H1 (cell line): ENCODE measurements around the gene LMX1A. TPM values are rescaled to one million over a fixed set of nuclear protein-coding genes. Genes with fewer than 3 reads are reported as not detected.

Experiments
- CTCF ChIA-PET: fragments of 300-600 bp; sonication (Branson Sonifier 250); formaldehyde crosslinking; loops from one replicate; lab custom pipeline; 2021; ENCODE audit not compliant: partially characterized antibody; lab: Charles Lee
- POLR2A ChIA-PET: fragments of 300-600 bp; sonication (Branson Sonifier 250); formaldehyde crosslinking; loops from one replicate; lab custom pipeline; 2021; ENCODE audit warnings: inconsistent platforms; ENCODE audit not compliant: partially characterized antibody; lab: Charles Lee
- DNase-seq, 2 experiments: peaks; one replicate each; pipeline versions ENCODE4 v3.0.0 to v3.0.0-alpha.2; 2010 to 2022; ENCODE audit warnings: low spot score in 2 of 2, low read depth in 1 of 2, mixed read lengths in 1 of 2
- FAIRE-seq: peaks from 2 replicates; lab custom pipeline; 2011; peaks lifted over from hg19 to GRCh38; lab: Jason Lieb, UNC
- H2AFZ ChIP-seq: 2 replicates; pipeline ENCODE4 v1.8.1; 2012; ENCODE audit warnings: low read length, inconsistent platforms
- H2AK5ac ChIP-seq: 2 replicates; pipeline ENCODE4 v1.6.1; 2013; ENCODE audit warnings: low read depth, low read length
- H2BK120ac ChIP-seq: replicated peaks from 2 replicates; pipeline ENCODE3; 2013; ENCODE audit warnings: low read depth, low read length, inconsistent platforms
- H2BK12ac ChIP-seq: 2 replicates; pipeline ENCODE4 v1.6.1; 2013; ENCODE audit warnings: low read depth, low read length
- H2BK15ac ChIP-seq: 2 replicates; pipeline ENCODE4 v1.6.1; 2013; ENCODE audit warnings: low read length
- H2BK20ac ChIP-seq: 2 replicates; pipeline ENCODE4 v1.6.1; 2013; ENCODE audit warnings: low read length
- H2BK5ac ChIP-seq: 2 replicates; pipeline ENCODE4 v1.6.1; 2013; ENCODE audit warnings: low read depth, low read length
- H3K14ac ChIP-seq: 2 replicates; pipeline ENCODE4 v1.6.1; 2013; ENCODE audit warnings: inconsistent platforms; ENCODE audit not compliant: insufficient read length
- H3K18ac ChIP-seq: 2 replicates; pipeline ENCODE4 v1.6.1; 2013; ENCODE audit warnings: low read length; ENCODE audit errors: extremely low read depth
- H3K23ac ChIP-seq: 2 replicates; pipeline ENCODE4 v1.6.1; 2013; ENCODE audit warnings: inconsistent platforms; ENCODE audit not compliant: insufficient read length
- H3K23me2 ChIP-seq: 2 replicates; pipeline ENCODE4 v1.6.1; 2013; ENCODE audit warnings: low read depth, low read length
- H3K27ac ChIP-seq: 2 replicates; pipeline ENCODE4 v1.6.1; 2011; ENCODE audit warnings: low read depth, low read length, inconsistent platforms
- H3K27me3 ChIP-seq, 4 experiments: replicated peaks in 1 of 4; 1 replicate in 1 of 4; 2 replicates in 3 of 4; pipeline versions ENCODE4 v1.6.1 to v1.8.1; 2011 to 2013; ENCODE audit warnings: low read length in 3 of 4, mild to moderate bottlenecking in 3 of 4, inconsistent platforms in 2 of 4, mixed read lengths in 2 of 4, moderate library complexity in 1 of 4; ENCODE audit not compliant: control insufficient read depth in 3 of 4, insufficient read depth in 3 of 4; ENCODE audit errors: extremely low read depth in 1 of 4
- H3K36me3 ChIP-seq, 4 experiments: 2 replicates each; pipeline versions ENCODE4 v1.6.1 to v1.8.1; 2011 to 2013; ENCODE audit warnings: mild to moderate bottlenecking in 4 of 4, low read length in 3 of 4, moderate library complexity in 2 of 4, control low read depth in 1 of 4, inconsistent platforms in 1 of 4; ENCODE audit not compliant: insufficient read depth in 4 of 4, control insufficient read depth in 2 of 4
- H3K4ac ChIP-seq: replicated peaks from 2 replicates; pipeline ENCODE3; 2013; ENCODE audit warnings: low read length, low read depth, mixed read lengths, inconsistent platforms; ENCODE audit not compliant: insufficient read length
- H3K4me1 ChIP-seq, 4 experiments: replicated peaks in 1 of 4; 1 replicate in 1 of 4; 2 replicates in 3 of 4; pipeline versions ENCODE4 v1.6.1 to v1.8.1; 2011 to 2013; ENCODE audit warnings: low read length in 3 of 4, inconsistent platforms in 2 of 4, mixed read lengths in 1 of 4; ENCODE audit not compliant: insufficient read depth in 4 of 4, control insufficient read depth in 3 of 4
- H3K4me2 ChIP-seq, 2 experiments: 2 replicates each; pipeline versions ENCODE4 v1.6.1 to v1.8.1; 2011 to 2013; ENCODE audit warnings: low read depth in 2 of 2, low read length in 2 of 2, control low read depth in 1 of 2, inconsistent platforms in 1 of 2, mild to moderate bottlenecking in 1 of 2; ENCODE audit not compliant: insufficient read depth in 1 of 2
- H3K4me3 ChIP-seq, 4 experiments: fragments of 200-600, 300-600 bp in 1 of 4; sonication (generic), shearing (Covaris generic), sonication (Bioruptor Twin) in 1 of 4; 2 replicates each; pipeline versions ENCODE4 v1.5.1 to v1.8.1; 2011 to 2016; ENCODE audit warnings: low read length in 4 of 4, low read depth in 3 of 4, control low read depth in 2 of 4, inconsistent platforms in 2 of 4, mild to moderate bottlenecking in 2 of 4, mixed read lengths in 1 of 4, moderate library complexity in 1 of 4; ENCODE audit not compliant: insufficient read depth in 2 of 4; ENCODE audit errors: extremely low read depth in 1 of 4
- H3K56ac ChIP-seq: replicated peaks from 2 replicates; pipeline ENCODE3; 2013; ENCODE audit warnings: low read depth, mild to moderate bottlenecking, mixed read lengths, low read length, inconsistent platforms; ENCODE audit not compliant: insufficient read length
- H3K79me1 ChIP-seq: 2 replicates; pipeline ENCODE4 v1.6.1; 2013; ENCODE audit warnings: low read depth, low read length, control low read depth
- H3K79me2 ChIP-seq, 2 experiments: 2 replicates each; pipeline versions ENCODE4 v1.6.1 to v1.8.1; 2012 to 2013; ENCODE audit warnings: low read length in 2 of 2, mild to moderate bottlenecking in 2 of 2, inconsistent platforms in 1 of 2; ENCODE audit not compliant: insufficient read depth in 2 of 2, control insufficient read depth in 1 of 2
- H3K9ac ChIP-seq, 4 experiments: replicated peaks in 1 of 4; 1 replicate in 1 of 4; 2 replicates in 3 of 4; pipeline versions ENCODE4 v1.6.1 to v1.8.1; 2011 to 2013; ENCODE audit warnings: low read depth in 3 of 4, low read length in 3 of 4, control low read depth in 2 of 4, mild to moderate bottlenecking in 2 of 4, moderate library complexity in 2 of 4, inconsistent platforms in 1 of 4; ENCODE audit errors: extremely low read depth in 1 of 4
- H3K9me3 ChIP-seq, 2 experiments: 2 replicates each; pipeline versions ENCODE4 v1.6.1 to v1.8.1; 2012 to 2013; ENCODE audit warnings: mild to moderate bottlenecking in 2 of 2, moderate library complexity in 2 of 2, control low read depth in 1 of 2, inconsistent platforms in 1 of 2, low read depth in 1 of 2, low read length in 1 of 2, mixed read lengths in 1 of 2; ENCODE audit not compliant: insufficient read depth in 2 of 2
- H4K20me1 ChIP-seq, 2 experiments: replicated peaks in 1 of 2; 2 replicates each; pipeline versions ENCODE3 to v1.8.1; 2011 to 2013; ENCODE audit warnings: inconsistent platforms in 2 of 2, low read length in 2 of 2, mild to moderate bottlenecking in 1 of 2; ENCODE audit not compliant: insufficient read depth in 2 of 2, control insufficient read depth in 1 of 2
- H4K5ac ChIP-seq: 2 replicates; pipeline ENCODE4 v1.6.1; 2013; ENCODE audit warnings: low read length, low read depth, mixed read lengths, inconsistent platforms; ENCODE audit not compliant: insufficient read length
- H4K8ac ChIP-seq: 2 replicates; pipeline ENCODE4 v1.8.0; 2013; ENCODE audit warnings: mild to moderate bottlenecking, moderate library complexity, low read length, inconsistent platforms; ENCODE audit not compliant: insufficient read depth; ENCODE audit errors: extremely low read depth
- H4K91ac ChIP-seq: replicated peaks from 2 replicates; pipeline ENCODE3; 2013; ENCODE audit warnings: low read length, mixed read lengths, inconsistent platforms; ENCODE audit not compliant: insufficient read length
- CTBP2 ChIP-seq: IDR thresholded peaks from 2 replicates; pipeline ENCODE4 v1.7.0; 2011; ENCODE audit warnings: borderline replicate concordance, mild to moderate bottlenecking, moderate library complexity, mixed read lengths, low read length; ENCODE audit not compliant: insufficient read depth, insufficient read length
- E2F6 ChIP-seq: IDR thresholded peaks from 2 replicates; pipeline ENCODE4 v1.6.1; 2012; ENCODE audit warnings: inconsistent platforms
- GABPA ChIP-seq: IDR thresholded peaks from 2 replicates; pipeline ENCODE4 v1.6.1; 2011; ENCODE audit warnings: mild to moderate bottlenecking, low read length, moderate library complexity, borderline replicate concordance; ENCODE audit not compliant: insufficient read depth
- JUND ChIP-seq: IDR thresholded peaks from 2 replicates; pipeline ENCODE4 v1.6.1; 2011; ENCODE audit warnings: mild to moderate bottlenecking, improper control_type of control experiment, low read length
- KDM4A ChIP-seq: IDR thresholded peaks from one replicate; pipeline ENCODE4 v1.7.1; 2012; ENCODE audit warnings: low read depth, mild to moderate bottlenecking, moderate library complexity, low read length, inconsistent platforms; ENCODE audit not compliant: severe bottlenecking
- SAP30 ChIP-seq: fragments of 300-600 bp; sonication (generic); IDR thresholded peaks from 2 replicates; pipeline ENCODE4 v1.7.1; 2012; ENCODE audit warnings: low read length, moderate library complexity, mild to moderate bottlenecking, inconsistent platforms; ENCODE audit not compliant: insufficient read depth, insufficient replicate concordance
- SIN3A ChIP-seq, 2 experiments: IDR thresholded peaks in 1 of 2; conservative IDR thresholded peaks in 1 of 2; 2 replicates each; pipeline ENCODE4 v1.6.1; 2011 to 2012; ENCODE audit warnings: low read length in 2 of 2, improper control_type of control experiment in 1 of 2, low read depth in 1 of 2, mild to moderate bottlenecking in 1 of 2
- SIRT6 ChIP-seq: IDR thresholded peaks from one replicate; pipeline ENCODE4 v1.7.1; 2012; ENCODE audit warnings: low read length, inconsistent platforms
- SP2 ChIP-seq: IDR thresholded peaks from 2 replicates; pipeline ENCODE4 v1.6.1; 2012; ENCODE audit warnings: mild to moderate bottlenecking, low read length, inconsistent platforms
- SP4 ChIP-seq: IDR thresholded peaks from 2 replicates; pipeline ENCODE4 v1.6.1; 2012; ENCODE audit warnings: low read length, inconsistent platforms
- TAF1 ChIP-seq: IDR thresholded peaks from 2 replicates; pipeline ENCODE4 v1.6.1; 2011; ENCODE audit warnings: mild to moderate bottlenecking, low read depth, low read length
- TBP ChIP-seq: IDR thresholded peaks from 2 replicates; pipeline ENCODE4 v1.6.1; 2011; ENCODE audit warnings: low read depth, low read length, improper control_type of control experiment
- YY1 ChIP-seq: IDR thresholded peaks from 2 replicates; pipeline ENCODE4 v1.6.1; 2011; ENCODE audit warnings: low read depth, mild to moderate bottlenecking, low read length
- WGBS, 2 experiments: shearing (Covaris generic) in 1 of 2; methylation state at CpG; one replicate each; pipeline versions ENCODE4 v1.1.6 to v1.1.7; 2013 to 2015; ENCODE audit warnings: low lambda C conversion rate in 2 of 2, mixed read lengths in 2 of 2, inconsistent platforms in 1 of 2, low coverage in 1 of 2, missing lambda C conversion rate in 1 of 2; ENCODE audit not compliant: insufficient replicate concordance in 2 of 2, insufficient coverage in 1 of 2, insufficient read length in 1 of 2; ENCODE audit errors: extremely low coverage in 1 of 2, missing lambda C conversion rate in 1 of 2; 5-methylcytosine and 5-hydroxymethylcytosine counted together
- polyA plus RNA-seq, 7 experiments: library from polyadenylated mRNA; depleted of rRNA in 3 of 7; stranded (reverse) in 5 of 7; unstranded in 2 of 7; fragments of >200 nt in 5 of 7; fragments of 200-250 nt in 2 of 7; gene quantifications; 1 replicate in 5 of 7; 2 replicates in 1 of 7; 4 replicates in 1 of 7; pipeline versions ENCODE4 v1.2.1 to v1.2.3, GENCODE V29; 2011 to 2013; ENCODE audit warnings: missing spikeins in 2 of 7, mixed read lengths in 2 of 7
- total RNA-seq: library from RNA; stranded (reverse); fragmentation: NEBNext Ultra II Directional; extraction: Animal tissue kit (Norgen Biotek cat#: 25700); gene quantifications from 2 replicates; pipeline ENCODE4 v1.2.1, GENCODE V29; 2021

Gene LMX1A
- total and polyA plus RNA-seq, 2 of the 8 experiments (the other 6 are each of a cell fraction or from before 2014, with no cell fraction given) = not detected

GRCh38 chr1:165217958-165218357, 138.6 kb downstream of the LMX1A start:
- Histone ChIP-seq H3K4me2 (no peak overlapping the region), H2AFZ (no peak overlapping the region), H3K4me3 (no peak overlapping the region), H3K9ac (no peak overlapping the region), H3K14ac (no peak overlapping the region), H4K5ac (no peak overlapping the region), H2BK15ac (no peak overlapping the region), H2BK120ac (no peak overlapping the region), H2BK5ac (no peak overlapping the region), H3K79me1 (no peaks in the 10 kb centered on the region), H3K9me3 (no peaks in the 10 kb centered on the region), H3K27ac (no peak overlapping the region), H3K23ac (no peak overlapping the region), H3K4me1 (peaks cover 6 to 18% (median 10%) of the 10 kb centered on the region in 4 experiments; a peak in 6 of 7 replicates), H3K4ac (no peak overlapping the region), H2BK20ac (no peak overlapping the region), H3K79me2 (no peaks in the 10 kb centered on the region), H2BK12ac (no peak overlapping the region), H4K8ac (no peak overlapping the region), H3K23me2 (peaks cover 2% of the 10 kb centered on the region; the same call in 1 of the 2 replicates), H3K27me3 (no peaks in the 10 kb centered on the region), H2AK5ac (no peak overlapping the region), H3K56ac (no peak overlapping the region), H4K20me1 (no peaks in the 10 kb centered on the region), H3K18ac (no peak overlapping the region), H4K91ac (no peak overlapping the region), H3K36me3 (no peaks in the 10 kb centered on the region)
- TF ChIP-seq KDM4A (no peak), SP2 (no peak), TBP (no peak), SIRT6 (no peak), TAF1 (no peak), SAP30 (no peak), GABPA (no peak), SP4 (no peak), JUND (no peak), SIN3A (conservative IDR thresholded peaks at IDR 0.05 in 1 of 2, IDR thresholded peaks at IDR 0.05 in 1 of 2; ENCODE audit: low read depth in 1 of 2, low read length in 2 of 2) (no peak), E2F6 (no peak), CTBP2 (no peak), YY1 (no peak)
- FAIRE-seq = no peak
- ChIA-PET CTCF (interaction anchor here (0.6 to 2.6 kb wide), 8 partner anchors 10 to 361 kb away, joined by 3 to 10 read pairs (median 4); no protein-coding TSS in a partner anchor), POLR2A (no interaction called here)
- 85% methylated on average over 1 of the region's 1 CpG; no CpG with 5 or more reads in 1 of the 2 experiments for WGBS, 2 experiments
- no peak for DNase-seq
